ENCODE data around the gene ZNF385B. TPM values are rescaled to one million over a fixed set of nuclear protein-coding genes. Genes with fewer than 3 reads are reported as not detected.
A peak's percentile ranks its signal among the peaks of the same experiment; 100 is the strongest.

Gene ZNF385B
- polyA plus RNA-seq, 1 donor (not counting 4 experiments of a cell fraction or from before 2014, with no cell fraction given), result 0.17 TPM

- dilution Hi-C loops (cut with MboI; ENCODE audit: extremely low pct_ligation_motif_present, low sequenced_read_pairs), result no loop called here
- FAIRE-seq (no peak), DNase-seq (ENCODE audit: low read depth, low spot score) (no peak)
- no peaks in the 10 kb centered on the region for H3K79me2 ChIP-seq (ENCODE audit: control insufficient read depth, insufficient read depth, low read length)
- H3K27me3 ChIP-seq (ENCODE audit: control insufficient read depth, extremely low read depth, insufficient read depth, low read length), result no peaks in the 10 kb centered on the region
- no peak overlapping the region for H3K9ac ChIP-seq (ENCODE audit: control insufficient read depth, extremely low read depth, insufficient read depth, low read length)
- no peaks in the 10 kb centered on the region for H3K4me1 ChIP-seq (ENCODE audit: control insufficient read depth, extremely low read depth, insufficient read depth, low read length)
- H3K27ac ChIP-seq (ENCODE audit: control insufficient read depth, insufficient read depth, low read length), result no peak overlapping the region
- no peaks in the 10 kb centered on the region for H3K9me1 ChIP-seq (ENCODE audit: control insufficient read depth, extremely low read depth, insufficient read depth, low read length)
- H3K36me3 ChIP-seq (ENCODE audit: control insufficient read depth in 2 of 2, extremely low read depth in 1 of 2, insufficient read depth in 2 of 2, low read length in 2 of 2), result no peaks in the 10 kb centered on the region
- H3K4me2 ChIP-seq (ENCODE audit: control insufficient read depth, extremely low read depth, insufficient read depth, low read depth, low read length), result no peak overlapping the region
- no peaks in the 10 kb centered on the region for H4K20me1 ChIP-seq (ENCODE audit: control insufficient read depth, extremely low read depth, insufficient read depth, low read length)
- no peak overlapping the region for H2AFZ ChIP-seq (ENCODE audit: control insufficient read depth, low read length)
- H3K9me3 ChIP-seq (ENCODE audit: control insufficient read depth, low read depth, low read length), result no peaks in the 10 kb centered on the region
- no peak overlapping the region for H3K4me3 ChIP-seq (ENCODE audit: control insufficient read depth in 2 of 3, extremely low read depth in 1 of 3, insufficient read depth in 2 of 3, low read depth in 1 of 3, low read length in 3 of 3)
- no peak for TF ChIP-seq CTCF (optimal IDR thresholded peaks at IDR 0.05 in 1 of 3, IDR thresholded peaks at IDR 0.05 in 1 of 3, conservative IDR thresholded peaks at IDR 0.05 in 1 of 3; ENCODE audit: extremely low read depth in 1 of 3, insufficient read depth in 2 of 3, low read length in 3 of 3)
- no peak for TF ChIP-seq EZH2 (IDR thresholded peaks at IDR 0.05; ENCODE audit: low read length)
These were observed 131.4 kb downstream of the ZNF385B start for GRCh38 chr2:179729966-179730365.

DNA sequence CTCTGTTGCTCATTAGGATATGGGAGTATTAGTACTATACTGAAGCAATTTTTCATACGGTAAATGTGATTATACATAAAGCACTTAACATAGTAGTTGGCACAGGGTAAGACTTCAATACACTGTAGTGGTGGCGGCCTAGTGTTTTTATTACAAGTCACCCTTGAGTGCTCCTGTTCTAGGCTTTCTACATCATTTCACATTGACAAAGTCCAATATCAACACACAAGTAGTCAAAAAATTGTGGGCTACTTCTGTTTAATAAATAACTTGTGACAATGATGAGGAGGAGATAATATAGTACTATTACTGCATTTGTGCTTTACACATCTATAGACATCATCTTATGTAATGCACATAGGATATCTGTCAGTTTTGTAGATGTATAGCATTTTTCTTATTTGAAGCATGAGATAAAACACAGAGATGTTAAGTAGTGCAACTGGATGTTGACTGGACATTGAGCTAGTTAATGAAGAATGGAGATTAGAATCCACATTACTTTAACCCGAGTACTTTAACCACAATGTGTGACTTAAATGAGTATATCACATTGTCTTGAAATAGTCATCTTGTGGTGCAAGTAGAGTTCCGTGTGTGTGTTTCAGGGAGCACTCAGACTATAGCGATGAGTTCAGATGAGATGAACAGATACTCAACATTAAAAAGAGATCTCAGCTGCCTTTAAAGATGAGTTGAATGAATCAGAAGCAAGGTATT lies 134.8 kb downstream of the ZNF385B start:
- Histone ChIP-seq H3K4me1 (ENCODE audit: control insufficient read depth, extremely low read depth, insufficient read depth, low read length) (no peaks in the 10 kb centered on the region), H3K27me3 (ENCODE audit: control insufficient read depth, extremely low read depth, insufficient read depth, low read length) (no peaks in the 10 kb centered on the region), H3K9me1 (ENCODE audit: control insufficient read depth, extremely low read depth, insufficient read depth, low read length) (no peaks in the 10 kb centered on the region), H3K27ac (ENCODE audit: control insufficient read depth, insufficient read depth, low read length) (no peak overlapping the region), H2AFZ (ENCODE audit: control insufficient read depth, low read length) (no peak overlapping the region), H3K4me2 (ENCODE audit: control insufficient read depth, extremely low read depth, insufficient read depth, low read depth, low read length) (no peak overlapping the region), H3K9me3 (ENCODE audit: control insufficient read depth, low read depth, low read length) (no peaks in the 10 kb centered on the region), H4K20me1 (ENCODE audit: control insufficient read depth, extremely low read depth, insufficient read depth, low read length) (no peaks in the 10 kb centered on the region), H3K36me3 (ENCODE audit: control insufficient read depth in 2 of 2, extremely low read depth in 1 of 2, insufficient read depth in 2 of 2, low read length in 2 of 2) (no peaks in the 10 kb centered on the region), H3K9ac (ENCODE audit: control insufficient read depth, extremely low read depth, insufficient read depth, low read length) (no peak overlapping the region), H3K79me2 (ENCODE audit: control insufficient read depth, insufficient read depth, low read length) (no peaks in the 10 kb centered on the region), H3K4me3 (ENCODE audit: control insufficient read depth in 2 of 3, extremely low read depth in 1 of 3, insufficient read depth in 2 of 3, low read depth in 1 of 3, low read length in 3 of 3) (no peak overlapping the region)
- DNase-seq (ENCODE audit: low read depth, low spot score) (no peak), FAIRE-seq (peak; percentile 64)
- TF ChIP-seq EZH2 (IDR thresholded peaks at IDR 0.05; ENCODE audit: low read length), result no peak
- TF ChIP-seq CTCF (optimal IDR thresholded peaks at IDR 0.05 in 1 of 3, IDR thresholded peaks at IDR 0.05 in 1 of 3, conservative IDR thresholded peaks at IDR 0.05 in 1 of 3; ENCODE audit: extremely low read depth in 1 of 3, insufficient read depth in 2 of 3, low read length in 3 of 3), result no peak
- dilution Hi-C loops (cut with MboI; ENCODE audit: extremely low pct_ligation_motif_present, low sequenced_read_pairs), result no loop called here
